Stomach (tissue), 9 donors: ENCODE results near the gene C12orf60. TPM values are rescaled to one million over a fixed set of nuclear protein-coding genes. Genes with fewer than 3 reads are reported as not detected.

ENCODE experiments used
- DNase-seq, 2 donors: peaks; one replicate each; pipeline versions ENCODE4 v3.0.0 to v3.0.0-alpha.2; 2013 to 2019
- H3K27ac ChIP-seq, 5 donors: fragments of 200-600 bp in 4 of 5; sonication (generic) in 4 of 5; one replicate each; pipeline ENCODE4 v1.5.1; 2013 to 2019; ENCODE audit warnings: mild to moderate bottlenecking in 1 of 5, moderate library complexity in 1 of 5
- H3K27me3 ChIP-seq, 3 donors: fragments of 200-600 bp; sonication (generic); one replicate each; pipeline ENCODE4 v1.5.1; 2017 to 2019; ENCODE audit warnings: mixed run types in 1 of 3
- H3K36me3 ChIP-seq, 4 donors: fragments of 200-600 bp; sonication (generic); 1 replicate in 3 of 4; 2 replicates in 1 of 4; pipeline ENCODE4 v1.5.1; 2016 to 2019
- H3K4me1 ChIP-seq, 4 donors: fragments of 200-600 bp; sonication (generic); one replicate each; pipeline ENCODE4 v1.5.1; 2016 to 2019
- H3K4me3 ChIP-seq, 4 donors: fragments of 200-600 bp; sonication (generic) in 3 of 4; one replicate each; pipeline ENCODE4 v1.5.1; 2016 to 2019; ENCODE audit warnings: mild to moderate bottlenecking in 1 of 4
- H3K9me3 ChIP-seq, 4 donors: fragments of 200-600 bp; sonication (generic); one replicate each; pipeline ENCODE4 v1.5.1; 2016 to 2019
- EP300 ChIP-seq: sonication (generic); formaldehyde crosslinking; IDR thresholded peaks from one replicate; pipeline ENCODE4 v1.6.1; 2017; ENCODE audit warnings: antibody characterized with exemption
- POLR2A ChIP-seq, 4 donors: fragments of 450-650 bp; IDR thresholded peaks; one replicate each; pipeline ENCODE4 v1.6.1; 2016; ENCODE audit warnings: antibody characterized with exemption in 4 of 4, control low read depth in 2 of 4, mild to moderate bottlenecking in 1 of 4, moderate library complexity in 1 of 4
- POLR2AphosphoS5 ChIP-seq, 3 donors: sonication (generic); formaldehyde crosslinking; IDR thresholded peaks; one replicate each; pipeline ENCODE4 v1.6.1; 2016; ENCODE audit warnings: antibody characterized with exemption in 3 of 3
- WGBS, 5 donors: extraction: QIAGEN DNeasy Blood & Tissue Kit in 3 of 5; methylation state at CpG; one replicate each; pipeline versions ENCODE4 v1.1.5 to v1.1.7; 2013 to 2018; 5-methylcytosine and 5-hydroxymethylcytosine counted together
- intact Hi-C: fragments of 100-400 bp; cut with DNase I; formaldehyde crosslinking; loops from one replicate; pipeline ENCODE4 v1.15.1; 2023; ENCODE audit warnings: low total_unique reads
- polyA plus RNA-seq, 3 donors: library from polyadenylated mRNA; stranded (reverse); fragments of 200-250 nt; gene quantifications; one replicate each; pipeline ENCODE4 v1.2.3, GENCODE V29; 2013
- total RNA-seq, 5 donors: library from RNA; depleted of rRNA; stranded (reverse); fragments of >200 nt; gene quantifications; one replicate each; pipeline versions ENCODE4 v1.1.0 to v1.2.3, GENCODE V29; 2014 to 2016
- TF ChIP-seq, protein P1 (sequence below), 7 experiments: fragments of 450-650 bp in 4 of 7; fragments of 200-600 bp in 3 of 7; sonication (generic) in 3 of 7; IDR thresholded peaks; one replicate each; pipeline ENCODE4 v1.5.1; 2016 to 2019; ENCODE audit warnings: antibody characterized with exemption in 7 of 7, control low read depth in 2 of 7, mild to moderate bottlenecking in 1 of 7
- donor health status: healthy with polysubstance abuse.
- donor health status: Bipolar disorder and iron deficiency.
- donor health status: healthy.

C12orf60 gene
- total and polyA plus RNA-seq, 8 donors = 1.0 to 3.1 (median 1.4) TPM; not detected in 2

DNA sequence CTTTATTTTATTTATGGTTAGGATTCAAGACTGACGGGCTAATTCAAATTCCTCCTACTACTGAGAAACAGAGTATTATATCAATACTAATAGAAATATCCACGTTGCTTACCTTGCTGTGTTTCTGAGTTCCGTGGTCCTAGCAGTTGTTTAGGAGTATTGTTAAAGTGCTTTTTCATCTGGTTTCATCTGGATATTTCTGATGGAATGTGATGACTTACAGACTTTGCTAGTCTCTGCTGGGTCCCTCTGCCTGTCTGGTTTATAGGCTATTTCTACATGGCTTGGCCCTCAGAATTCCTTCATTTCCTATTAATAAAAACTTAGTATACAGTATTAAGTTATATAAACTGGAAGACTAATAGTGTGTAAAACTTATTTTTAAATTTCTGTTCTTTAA, 10.5 kb downstream of the C12orf60 start, which contains the start of gene SMCO3:
SMCO3 (minus strand) TSS at position 169 of the 400 bp plus-strand sequence. CDS start 7,502 bp downstream, outside the sequence.
- H3K9me3 ChIP-seq = no peaks in the 10 kb centered on the region
- H3K4me3 ChIP-seq = no peak within 1 kb of the TSS
- H3K27me3 ChIP-seq = no peaks in the 10 kb centered on the region
- no peaks in the 10 kb centered on the region for H3K36me3 ChIP-seq
- 82 to 89% (median 83%) methylated on average over 3 of the region's 3 CpGs for WGBS, 5 donors
- DNase-seq = no peak
- no peak for TF ChIP-seq POLR2AphosphoS5 (IDR thresholded peaks at IDR 0.05)
- no peak for TF ChIP-seq POLR2A (IDR thresholded peaks at IDR 0.05)
- TF ChIP-seq, protein P1, sequence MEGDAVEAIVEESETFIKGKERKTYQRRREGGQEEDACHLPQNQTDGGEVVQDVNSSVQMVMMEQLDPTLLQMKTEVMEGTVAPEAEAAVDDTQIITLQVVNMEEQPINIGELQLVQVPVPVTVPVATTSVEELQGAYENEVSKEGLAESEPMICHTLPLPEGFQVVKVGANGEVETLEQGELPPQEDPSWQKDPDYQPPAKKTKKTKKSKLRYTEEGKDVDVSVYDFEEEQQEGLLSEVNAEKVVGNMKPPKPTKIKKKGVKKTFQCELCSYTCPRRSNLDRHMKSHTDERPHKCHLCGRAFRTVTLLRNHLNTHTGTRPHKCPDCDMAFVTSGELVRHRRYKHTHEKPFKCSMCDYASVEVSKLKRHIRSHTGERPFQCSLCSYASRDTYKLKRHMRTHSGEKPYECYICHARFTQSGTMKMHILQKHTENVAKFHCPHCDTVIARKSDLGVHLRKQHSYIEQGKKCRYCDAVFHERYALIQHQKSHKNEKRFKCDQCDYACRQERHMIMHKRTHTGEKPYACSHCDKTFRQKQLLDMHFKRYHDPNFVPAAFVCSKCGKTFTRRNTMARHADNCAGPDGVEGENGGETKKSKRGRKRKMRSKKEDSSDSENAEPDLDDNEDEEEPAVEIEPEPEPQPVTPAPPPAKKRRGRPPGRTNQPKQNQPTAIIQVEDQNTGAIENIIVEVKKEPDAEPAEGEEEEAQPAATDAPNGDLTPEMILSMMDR (IDR thresholded peaks at IDR 0.05) = no peak
- TF ChIP-seq EP300 = no peak
- H3K27ac ChIP-seq = no peak within 1 kb of the TSS
- intact Hi-C loops = no loop called here
- no peaks in the 10 kb centered on the region for H3K4me1 ChIP-seq

DNA sequence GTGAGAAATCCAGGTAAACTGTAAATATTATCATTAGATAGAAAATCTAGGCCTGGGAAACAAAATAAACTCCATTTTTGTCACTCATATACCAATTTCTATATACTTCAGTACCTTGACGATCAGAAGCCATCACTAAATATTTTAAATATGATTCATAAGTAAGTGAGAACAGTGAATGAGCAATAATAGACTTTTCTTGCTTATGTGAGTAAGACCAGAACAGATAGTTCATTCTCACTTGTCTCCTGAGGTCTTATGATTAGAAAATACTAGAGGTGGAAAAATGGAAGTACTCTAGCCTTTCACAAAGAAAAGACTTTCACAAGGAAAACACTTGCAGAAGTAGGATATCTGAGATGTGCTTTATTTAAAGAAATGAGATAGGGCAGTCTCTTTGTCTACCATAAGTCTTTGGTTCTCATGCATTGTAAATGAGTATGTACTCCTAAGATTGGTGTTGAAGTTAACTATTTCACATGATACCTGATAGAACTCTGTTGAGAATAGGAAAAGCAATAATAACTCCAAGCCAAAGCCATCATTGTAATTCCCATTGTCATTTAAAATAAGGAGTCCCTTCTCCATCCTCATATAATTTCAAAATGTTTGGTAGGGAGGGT, 20.7 kb downstream of the C12orf60 start:
- WGBS, 5 donors = 71 to 91% (median 80%) methylated on average over 1 of the region's 1 CpG
- H3K4me3 ChIP-seq = no peak overlapping the region
- TF ChIP-seq POLR2A (IDR thresholded peaks at IDR 0.05) (no peak), EP300 (no peak), POLR2AphosphoS5 (IDR thresholded peaks at IDR 0.05) (no peak)
- TF ChIP-seq, protein P1 (IDR thresholded peaks at IDR 0.05) = no peak
- intact Hi-C loops = no loop called here
- H3K9me3 ChIP-seq = no peaks in the 10 kb centered on the region
- no peak for DNase-seq
- H3K27me3 ChIP-seq = no peaks in the 10 kb centered on the region
- H3K4me1 ChIP-seq = no peaks in the 10 kb centered on the region
- H3K36me3 ChIP-seq = no peaks in the 10 kb centered on the region
- H3K27ac ChIP-seq = no peak overlapping the region

DNA sequence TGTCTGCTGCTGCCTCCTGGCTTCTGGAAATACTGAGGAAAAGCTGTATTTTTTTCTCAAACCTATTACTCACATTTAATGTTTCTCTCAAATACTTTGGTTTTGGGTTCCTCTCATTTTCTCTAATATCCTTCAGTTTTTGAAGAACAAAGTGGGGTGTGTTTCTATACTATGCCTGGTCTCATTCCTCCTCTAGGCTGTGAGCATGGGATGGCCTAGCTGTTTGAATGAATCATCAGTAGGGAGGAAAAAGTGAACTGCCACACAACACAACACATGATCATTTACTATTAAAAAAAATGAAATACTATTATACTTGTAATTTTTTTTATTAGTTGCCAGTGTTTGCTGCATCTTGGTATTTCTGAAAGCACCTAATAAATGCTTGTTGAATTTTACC, 21.8 kb downstream of the C12orf60 start:
- intact Hi-C loops = no loop called here
- no peak for TF ChIP-seq EP300
- TF ChIP-seq POLR2A (IDR thresholded peaks at IDR 0.05) = no peak
- no peak for TF ChIP-seq POLR2AphosphoS5 (IDR thresholded peaks at IDR 0.05)
- no peak overlapping the region for H3K4me3 ChIP-seq

DNA sequence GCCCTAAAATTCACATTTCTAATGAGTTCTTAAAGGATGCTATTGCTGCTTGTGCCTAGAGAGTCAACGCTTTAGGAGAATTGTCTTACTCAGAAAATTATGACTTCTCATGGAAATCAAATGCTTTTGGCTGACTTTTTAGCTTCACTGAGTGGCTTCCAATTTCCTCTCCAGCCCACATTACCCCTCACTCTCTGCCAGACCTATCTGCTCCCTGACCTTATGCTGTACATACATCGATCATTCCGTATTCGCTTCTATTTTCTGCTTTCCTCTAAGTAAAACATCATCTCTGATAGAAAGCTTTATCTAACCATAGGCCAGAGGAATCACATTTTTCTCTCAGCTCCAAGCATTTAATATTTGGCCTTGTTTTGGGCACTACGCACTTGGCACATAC, 23.0 kb downstream of the C12orf60 start:
- Histone ChIP-seq H3K27me3 (no peaks in the 10 kb centered on the region), H3K9me3 (no peaks in the 10 kb centered on the region), H3K4me3 (no peak overlapping the region), H3K27ac (peak overlapping the region in 1 of 5 donors; percentile 41), H3K36me3 (no peaks in the 10 kb centered on the region), H3K4me1 (no peaks in the 10 kb centered on the region)
- 84 to 90% (median 88%) methylated on average over 5 of the region's 5 CpGs for WGBS, 5 donors
- DNase-seq = peak in 1 of 2 donors; percentile 69
- intact Hi-C loops = no loop called here
- no peak for TF ChIP-seq EP300
- TF ChIP-seq, protein P1 (IDR thresholded peaks at IDR 0.05) = no peak
- no peak for TF ChIP-seq POLR2AphosphoS5 (IDR thresholded peaks at IDR 0.05)
- TF ChIP-seq POLR2A (IDR thresholded peaks at IDR 0.05) = no peak

More for the DNA sequence above, 21.8 kb downstream of the C12orf60 start:
- no peak for DNase-seq
- Histone ChIP-seq H3K9me3 (no peaks in the 10 kb centered on the region), H3K4me1 (no peaks in the 10 kb centered on the region), H3K27ac (no peak overlapping the region), H3K36me3 (no peaks in the 10 kb centered on the region), H3K27me3 (no peaks in the 10 kb centered on the region)

DNA sequence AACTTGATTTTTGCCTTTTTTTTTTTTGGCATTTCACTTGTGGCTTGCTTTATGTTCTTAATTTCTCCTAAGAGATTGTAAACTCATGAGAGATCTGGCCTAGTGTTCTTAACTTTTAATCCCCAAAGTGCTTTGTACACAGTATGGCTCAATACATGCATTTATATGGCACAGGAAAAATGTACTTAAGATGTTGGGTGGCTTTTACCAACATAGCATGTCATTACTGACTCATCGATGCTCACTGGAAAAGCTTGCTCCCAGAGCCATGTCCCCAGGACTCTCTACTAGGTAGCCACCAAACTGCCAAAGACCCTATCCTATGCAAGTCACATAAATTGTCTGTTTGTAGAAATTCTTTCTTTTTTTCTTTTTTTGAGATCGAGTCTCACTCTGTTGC, 23.6 kb downstream of the C12orf60 start:
- Histone ChIP-seq H3K27ac (peak overlapping the region in 1 of 5 donors; percentile 41), H3K4me1 (no peaks in the 10 kb centered on the region), H3K27me3 (no peaks in the 10 kb centered on the region), H3K4me3 (no peak overlapping the region), H3K36me3 (no peaks in the 10 kb centered on the region), H3K9me3 (no peaks in the 10 kb centered on the region)
- intact Hi-C loops = no loop called here
- no peak for DNase-seq
- TF ChIP-seq, protein P1 (IDR thresholded peaks at IDR 0.05) = no peak
- TF ChIP-seq EP300 = no peak
- no peak for TF ChIP-seq POLR2A (IDR thresholded peaks at IDR 0.05)
- TF ChIP-seq POLR2AphosphoS5 (IDR thresholded peaks at IDR 0.05) = no peak
- WGBS, 5 donors = 84 to 99% (median 95%) methylated on average over 2 of the region's 2 CpGs
